ENCODE measurements around the gene ARMC7.

- TF ChIP-seq, protein P1, sequence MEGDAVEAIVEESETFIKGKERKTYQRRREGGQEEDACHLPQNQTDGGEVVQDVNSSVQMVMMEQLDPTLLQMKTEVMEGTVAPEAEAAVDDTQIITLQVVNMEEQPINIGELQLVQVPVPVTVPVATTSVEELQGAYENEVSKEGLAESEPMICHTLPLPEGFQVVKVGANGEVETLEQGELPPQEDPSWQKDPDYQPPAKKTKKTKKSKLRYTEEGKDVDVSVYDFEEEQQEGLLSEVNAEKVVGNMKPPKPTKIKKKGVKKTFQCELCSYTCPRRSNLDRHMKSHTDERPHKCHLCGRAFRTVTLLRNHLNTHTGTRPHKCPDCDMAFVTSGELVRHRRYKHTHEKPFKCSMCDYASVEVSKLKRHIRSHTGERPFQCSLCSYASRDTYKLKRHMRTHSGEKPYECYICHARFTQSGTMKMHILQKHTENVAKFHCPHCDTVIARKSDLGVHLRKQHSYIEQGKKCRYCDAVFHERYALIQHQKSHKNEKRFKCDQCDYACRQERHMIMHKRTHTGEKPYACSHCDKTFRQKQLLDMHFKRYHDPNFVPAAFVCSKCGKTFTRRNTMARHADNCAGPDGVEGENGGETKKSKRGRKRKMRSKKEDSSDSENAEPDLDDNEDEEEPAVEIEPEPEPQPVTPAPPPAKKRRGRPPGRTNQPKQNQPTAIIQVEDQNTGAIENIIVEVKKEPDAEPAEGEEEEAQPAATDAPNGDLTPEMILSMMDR (IDR thresholded peaks at IDR 0.05) = no peak
- TF ChIP-seq EZH2 (IDR thresholded peaks at IDR 0.05; ENCODE audit: borderline replicate concordance, insufficient read depth, low read depth, low read length, poor library complexity, severe bottlenecking) = no peak
These were observed 23.2 kb downstream of the ARMC7 start for GRCh38 chr17:75133001-75133400.

Measured in B cell (primary cell).